Fibroblast of skin of back (primary cell): ENCODE measurements around the gene ACSL6.

Source experiments
- DNase-seq: peaks from one replicate; pipeline ENCODE4 v3.0.0-alpha.2; 2013

Gene ACSL6

GRCh38 chr5:131976414-131977211 is 34.8 kb downstream of the ACSL6 start:
- no peak for DNase-seq

- no peak for DNase-seq
Measured at GRCh38 chr5:131974956-131975726, 36.3 kb downstream of the ACSL6 start.

GRCh38 chr5:131974622-131974955 is 36.9 kb downstream of the ACSL6 start:
- no peak for DNase-seq

GRCh38 chr5:131974016-131974415 is 37.4 kb downstream of the ACSL6 start:
- no peak for DNase-seq

- DNase-seq, result no peak
Measured at GRCh38 chr5:131973089-131973712, 38.3 kb downstream of the ACSL6 start.

- peak; percentile 3 for DNase-seq
Measured at GRCh38 chr5:131968396-131968954, 43.0 kb downstream of the ACSL6 start.

- no peak for DNase-seq
Measured at GRCh38 chr5:131966551-131966950, 44.9 kb downstream of the ACSL6 start.

GRCh38 chr5:131965826-131966415 is 45.5 kb downstream of the ACSL6 start:
- DNase-seq, result no peak

GRCh38 chr5:131959906-131960305 is 51.6 kb downstream of the ACSL6 start:
- DNase-seq, result no peak

- DNase-seq, result no peak
Measured at GRCh38 chr5:131959136-131959535, 52.3 kb downstream of the ACSL6 start.

GRCh38 chr5:131957721-131958441 is 53.6 kb downstream of the ACSL6 start:
- no peak for DNase-seq

- no peak for DNase-seq
Measured at GRCh38 chr5:131953969-131954368, 57.5 kb downstream of the ACSL6 start.

- peak; percentile 40 for DNase-seq
Measured at GRCh38 chr5:131952301-131952857, 59.1 kb downstream of the ACSL6 start.

- no peak for DNase-seq
Measured at GRCh38 chr5:131950706-131951105, 60.8 kb downstream of the ACSL6 start.

GRCh38 chr5:131947445-131947844 is 64.0 kb downstream of the ACSL6 start:
- DNase-seq, result no peak

GRCh38 chr5:131945551-131946168 is 65.8 kb downstream of the ACSL6 start, which contains the start of gene MEIKIN:
MEIKIN (minus strand) TSS chr5:131945663; CDS start chr5:131945505, 158 bp downstream.
- DNase-seq, result no peak

GRCh38 chr5:131944702-131945550 is 66.5 kb downstream of the ACSL6 start:
- DNase-seq, result no peak

GRCh38 chr5:131943916-131944315 is 67.5 kb downstream of the ACSL6 start:
- DNase-seq, result no peak

GRCh38 chr5:131942016-131942415 is 69.4 kb downstream of the ACSL6 start:
- no peak for DNase-seq

GRCh38 chr5:131939690-131940345 is 71.6 kb downstream of the ACSL6 start:
- no peak for DNase-seq
